Measurements from ENCODE around the gene SOX13. TPM values are rescaled to one million over a fixed set of nuclear protein-coding genes. Genes with fewer than 3 reads are reported as not detected.

SOX13 gene
- total RNA-seq, 1 experiment from 2014 or later = 31.5 TPM

- H3K27me3 ChIP-seq (replicated peaks; ENCODE audit: control insufficient read depth, insufficient read depth, low read length) = no peaks in the 10 kb centered on the region
- H3K9me3 Mint-ChIP-seq (ENCODE audit: unreplicated experiment) = no peaks in the 10 kb centered on the region
- no peaks in the 10 kb centered on the region for H3K27me3 Mint-ChIP-seq (ENCODE audit: insufficient read depth, unreplicated experiment)
- intact Hi-C loops (cut with micrococcal nuclease; ENCODE audit: unreplicated experiment) = no loop called here
- H3K4me3 ChIP-seq (ENCODE audit: low read depth, low read length) = no peak overlapping the region
- H3K4me1 ChIP-seq = no peaks in the 10 kb centered on the region
- no peaks in the 10 kb centered on the region for H3K9me3 ChIP-seq
- peaks cover 2% of the 10 kb centered on the region; the same call in 1 of the 2 replicates for H3K36me3 ChIP-seq (ENCODE audit: control insufficient read depth, insufficient read depth, low read length)
- TF ChIP-seq, protein P1, sequence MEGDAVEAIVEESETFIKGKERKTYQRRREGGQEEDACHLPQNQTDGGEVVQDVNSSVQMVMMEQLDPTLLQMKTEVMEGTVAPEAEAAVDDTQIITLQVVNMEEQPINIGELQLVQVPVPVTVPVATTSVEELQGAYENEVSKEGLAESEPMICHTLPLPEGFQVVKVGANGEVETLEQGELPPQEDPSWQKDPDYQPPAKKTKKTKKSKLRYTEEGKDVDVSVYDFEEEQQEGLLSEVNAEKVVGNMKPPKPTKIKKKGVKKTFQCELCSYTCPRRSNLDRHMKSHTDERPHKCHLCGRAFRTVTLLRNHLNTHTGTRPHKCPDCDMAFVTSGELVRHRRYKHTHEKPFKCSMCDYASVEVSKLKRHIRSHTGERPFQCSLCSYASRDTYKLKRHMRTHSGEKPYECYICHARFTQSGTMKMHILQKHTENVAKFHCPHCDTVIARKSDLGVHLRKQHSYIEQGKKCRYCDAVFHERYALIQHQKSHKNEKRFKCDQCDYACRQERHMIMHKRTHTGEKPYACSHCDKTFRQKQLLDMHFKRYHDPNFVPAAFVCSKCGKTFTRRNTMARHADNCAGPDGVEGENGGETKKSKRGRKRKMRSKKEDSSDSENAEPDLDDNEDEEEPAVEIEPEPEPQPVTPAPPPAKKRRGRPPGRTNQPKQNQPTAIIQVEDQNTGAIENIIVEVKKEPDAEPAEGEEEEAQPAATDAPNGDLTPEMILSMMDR (IDR thresholded peaks at IDR 0.05; ENCODE audit: insufficient read depth in 1 of 2, low read depth in 1 of 2, low read length in 1 of 2, severe bottlenecking in 1 of 2, unreplicated experiment in 1 of 2) = no peak
- no peak for DNase-seq
- CTCF ChIA-PET = no interaction called here
- no peak overlapping the region for H3K27ac Mint-ChIP-seq (ENCODE audit: unreplicated experiment)
- POLR2A ChIA-PET = no interaction called here
- peaks cover 20% of the 10 kb centered on the region for H3K36me3 Mint-ChIP-seq (ENCODE audit: insufficient read depth, unreplicated experiment)
- H3K4me3 Mint-ChIP-seq (ENCODE audit: unreplicated experiment) = no peak overlapping the region
- H3K4me1 Mint-ChIP-seq (ENCODE audit: low read depth, unreplicated experiment) = peaks cover 4% of the 10 kb centered on the region
- BruUV-seq (replicated peaks) = no TSS peak
Measured at GRCh38 chr1:204134103-204134502, 61.2 kb downstream of the SOX13 start.

GRCh38 chr1:204136814-204137213 lies 63.9 kb downstream of the SOX13 start:
- peaks cover 2% of the 10 kb centered on the region; the same call in 1 of the 2 replicates for H3K36me3 ChIP-seq (ENCODE audit: control insufficient read depth, insufficient read depth, low read length)
- CTCF ChIA-PET = no interaction called here

GRCh38 chr1:204139088-204139487 lies 66.2 kb downstream of the SOX13 start:
- H3K27me3 Mint-ChIP-seq (ENCODE audit: insufficient read depth, unreplicated experiment) = no peaks in the 10 kb centered on the region
- POLR2A ChIA-PET = no interaction called here
- CTCF ChIA-PET = interaction anchor here (1.3 kb wide), 1 partner anchor 10 kb away, joined by 5 read pairs; no protein-coding TSS in a partner anchor

More at GRCh38 chr1:204136814-204137213, 63.9 kb downstream of the SOX13 start:
- Mint-ChIP-seq H3K27me3 (ENCODE audit: insufficient read depth, unreplicated experiment) (no peaks in the 10 kb centered on the region), H3K4me3 (ENCODE audit: unreplicated experiment) (no peak overlapping the region), H3K27ac (ENCODE audit: unreplicated experiment) (no peak overlapping the region), H3K36me3 (ENCODE audit: insufficient read depth, unreplicated experiment) (no peaks in the 10 kb centered on the region), H3K9me3 (ENCODE audit: unreplicated experiment) (no peaks in the 10 kb centered on the region), H3K4me1 (ENCODE audit: low read depth, unreplicated experiment) (peaks cover 6% of the 10 kb centered on the region)
- no TSS peak for BruUV-seq (replicated peaks)
- TF ChIP-seq, protein P1 (IDR thresholded peaks at IDR 0.05; ENCODE audit: insufficient read depth in 1 of 2, low read depth in 1 of 2, low read length in 1 of 2, severe bottlenecking in 1 of 2, unreplicated experiment in 1 of 2) = no peak
- Histone ChIP-seq H3K4me1 (peaks cover 6% of the 10 kb centered on the region; the same call in 1 of the 2 replicates), H3K4me3 (ENCODE audit: low read depth, low read length) (no peak overlapping the region), H3K9me3 (no peaks in the 10 kb centered on the region), H3K27me3 (replicated peaks; ENCODE audit: control insufficient read depth, insufficient read depth, low read length) (no peaks in the 10 kb centered on the region)
- DNase-seq = no peak
- intact Hi-C loops (cut with micrococcal nuclease; ENCODE audit: unreplicated experiment) = no loop called here
- POLR2A ChIA-PET = no interaction called here

More at GRCh38 chr1:204139088-204139487, 66.2 kb downstream of the SOX13 start:
- H3K36me3 Mint-ChIP-seq (ENCODE audit: insufficient read depth, unreplicated experiment) = no peaks in the 10 kb centered on the region
- Histone ChIP-seq H3K27me3 (replicated peaks; ENCODE audit: control insufficient read depth, insufficient read depth, low read length) (no peaks in the 10 kb centered on the region), H3K9me3 (no peaks in the 10 kb centered on the region), H3K4me3 (ENCODE audit: low read depth, low read length) (no peak overlapping the region), H3K36me3 (ENCODE audit: control insufficient read depth, insufficient read depth, low read length) (peaks cover under 1% of the 10 kb centered on the region; the same call in 1 of the 2 replicates), H3K4me1 (peaks cover 25% of the 10 kb centered on the region; the same call in 1 of the 2 replicates)
- no peak overlapping the region for H3K27ac Mint-ChIP-seq (ENCODE audit: unreplicated experiment)
- no TSS peak for BruUV-seq (replicated peaks)
- DNase-seq = no peak
- no peak overlapping the region for H3K4me3 Mint-ChIP-seq (ENCODE audit: unreplicated experiment)
- no peaks in the 10 kb centered on the region for H3K9me3 Mint-ChIP-seq (ENCODE audit: unreplicated experiment)
- intact Hi-C loops (cut with micrococcal nuclease; ENCODE audit: unreplicated experiment) = no loop called here
- TF ChIP-seq, protein P1 (IDR thresholded peaks at IDR 0.05; ENCODE audit: insufficient read depth in 1 of 2, low read depth in 1 of 2, low read length in 1 of 2, severe bottlenecking in 1 of 2, unreplicated experiment in 1 of 2) = no peak
- peaks cover 13% of the 10 kb centered on the region for H3K4me1 Mint-ChIP-seq (ENCODE audit: low read depth, unreplicated experiment)
